IPS DF 6.9 (cell line): Measurements from ENCODE around the gene ATG3.
"Not testable (repeated sequence)": the region's sequence is repeated elsewhere in the genome, so short reads cannot be mapped to it uniquely, and the experiment has no call there.

ENCODE experiments used
- DNase-seq: peaks from one replicate; pipeline ENCODE4 v3.0.0-alpha.2; 2013; ENCODE audit warnings: low read depth, low spot score
- H3K27ac ChIP-seq: one replicate; pipeline ENCODE4 v1.5.1; 2013; ENCODE audit warnings: low read length, control low read depth
- H3K27me3 ChIP-seq: 2 replicates; pipeline ENCODE4 v1.6.1; 2013; ENCODE audit warnings: mild to moderate bottlenecking, low read length; ENCODE audit not compliant: control insufficient read depth, insufficient read depth
- H3K36me3 ChIP-seq: 2 replicates; pipeline ENCODE4 v1.6.1; 2013; ENCODE audit warnings: low read length; ENCODE audit not compliant: control insufficient read depth, insufficient read depth
- H3K4me1 ChIP-seq: 2 replicates; pipeline ENCODE4 v1.6.1; 2013; ENCODE audit warnings: low read length; ENCODE audit not compliant: control insufficient read depth, insufficient read depth
- H3K4me3 ChIP-seq: 2 replicates; pipeline ENCODE4 v1.5.1; 2013; ENCODE audit warnings: mild to moderate bottlenecking, low read length
- H3K9me3 ChIP-seq: 2 replicates; pipeline ENCODE4 v1.6.1; 2013; ENCODE audit warnings: low read length, inconsistent platforms; ENCODE audit not compliant: control insufficient read depth, insufficient read depth
- whole genome bisulfite sequencing: extraction: QIAGEN DNeasy Blood & Tissue Kit; methylation state at CpG from one replicate; pipeline ENCODE4 v1.1.7; 2013; ENCODE audit warnings: mixed read lengths, missing lambda C conversion rate; ENCODE audit not compliant: insufficient read length, insufficient coverage; 5-methylcytosine and 5-hydroxymethylcytosine counted together

The ATG3 gene

DNA sequence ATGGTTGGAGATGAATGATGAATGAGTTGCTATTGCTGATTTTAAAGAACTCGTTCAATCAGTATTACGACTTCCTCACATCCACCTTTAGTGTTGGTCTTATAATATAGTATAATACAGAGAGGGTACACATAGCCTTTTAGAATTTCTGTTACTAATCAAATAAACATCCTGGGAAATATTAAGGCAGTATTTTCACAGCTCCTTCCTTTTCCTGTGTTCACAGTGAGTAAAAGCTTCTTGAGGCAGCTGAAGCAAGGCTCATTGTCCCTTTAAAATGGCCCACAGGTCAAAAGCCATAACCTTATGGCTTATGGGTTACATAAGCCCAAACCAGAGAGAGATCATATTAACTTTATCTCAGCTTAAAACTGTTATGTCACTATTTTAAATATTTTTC is 61.1 kb downstream of the ATG3 start:
- Histone ChIP-seq H3K27me3 (no peaks in the 10 kb centered on the region), H3K9me3 (no peaks in the 10 kb centered on the region), H3K36me3 (no peaks in the 10 kb centered on the region), H3K4me3 (no peak overlapping the region), H3K27ac (no peak overlapping the region), H3K4me1 (no peaks in the 10 kb centered on the region)
- WGBS: no CpG with 5 or more reads among the region's 2 CpGs
- no peak for DNase-seq

DNA sequence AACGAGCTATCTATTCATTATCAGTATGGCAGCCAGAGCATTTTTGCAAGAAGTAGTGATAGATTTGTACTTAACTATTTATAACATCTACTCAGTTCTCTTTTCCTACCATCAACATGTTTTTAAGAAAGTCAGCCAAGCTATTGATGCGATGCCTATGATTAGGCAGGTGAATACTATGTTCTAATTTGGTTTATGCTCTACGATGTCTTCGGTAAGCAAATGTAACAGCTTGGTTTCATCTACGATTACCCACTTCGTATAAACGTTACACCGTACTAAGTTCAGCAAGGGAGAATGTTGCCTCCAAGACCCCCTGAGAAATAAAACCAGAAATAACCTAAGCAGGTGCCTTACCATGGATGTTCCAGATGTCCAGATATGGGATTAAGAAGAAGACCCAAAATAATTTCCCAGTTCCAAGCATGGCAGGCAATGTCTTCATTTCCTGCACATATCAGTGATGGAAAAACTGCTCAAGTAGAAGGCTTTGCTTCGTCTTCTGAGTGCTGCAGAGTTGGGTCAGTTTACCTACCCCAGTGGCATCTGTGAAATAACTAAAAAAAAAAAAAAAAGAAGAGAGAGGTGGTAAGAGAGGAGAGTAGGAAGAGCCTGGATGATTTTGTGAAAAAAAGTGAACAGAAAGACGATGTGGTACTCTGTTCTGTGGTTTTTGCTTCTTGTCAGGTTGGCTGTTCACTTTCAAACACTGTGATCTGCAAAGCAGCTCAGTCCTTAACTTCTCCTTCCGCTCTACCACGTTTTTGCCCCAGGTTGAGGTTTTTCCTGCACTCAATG is 62.6 kb downstream of the ATG3 start, which contains the start of gene BTLA:
TSS of gene BTLA (minus strand) at position 559 of the 798 bp plus-strand sequence. CDS start at position 445, 114 bp downstream.
- no peak within 1 kb of the TSS for H3K27ac ChIP-seq
- WGBS: no CpG with 5 or more reads among the region's 12 CpGs
- H3K9me3 ChIP-seq: no peaks in the 10 kb centered on the region
- no peaks in the 10 kb centered on the region for H3K4me1 ChIP-seq
- DNase-seq: no peak
- no peaks in the 10 kb centered on the region for H3K36me3 ChIP-seq
- H3K4me3 ChIP-seq: no peak within 1 kb of the TSS
- H3K27me3 ChIP-seq: no peaks in the 10 kb centered on the region

DNA sequence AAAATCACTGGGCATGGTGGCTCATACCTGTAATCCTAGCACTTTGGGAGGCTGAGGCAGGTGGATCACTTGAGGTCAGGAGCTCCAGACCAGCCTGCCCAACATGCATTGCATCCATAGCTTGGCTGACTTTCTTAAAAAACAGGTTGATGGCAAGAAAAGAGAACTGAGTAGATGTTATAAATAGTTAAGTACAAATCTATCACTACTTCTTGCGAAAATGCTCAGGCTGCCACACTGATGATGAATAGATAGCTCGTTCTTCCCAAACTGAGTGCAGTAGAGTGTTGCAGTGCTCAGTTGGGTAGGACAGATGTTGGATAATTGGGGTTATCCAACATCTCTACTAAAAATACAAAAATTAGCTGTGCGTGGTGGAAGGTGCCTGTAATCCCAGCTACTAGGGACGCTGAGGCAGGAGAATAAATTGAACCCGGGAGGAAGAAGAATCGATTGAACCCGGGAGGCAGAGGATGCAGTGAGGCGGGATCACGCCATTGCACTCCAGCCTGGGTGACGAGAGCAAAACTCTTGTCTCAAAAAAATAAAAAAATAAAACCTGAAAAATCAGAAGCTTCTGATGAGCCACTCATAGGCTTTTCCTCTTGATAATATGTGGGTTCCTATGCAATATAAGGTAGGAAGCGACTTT is 63.7 kb downstream of the ATG3 start:
- no peaks in the 10 kb centered on the region for H3K9me3 ChIP-seq
- H3K36me3 ChIP-seq: no peaks in the 10 kb centered on the region
- no CpG with 5 or more reads among the region's 11 CpGs for WGBS
- H3K27ac ChIP-seq: no peak overlapping the region
- H3K4me3 ChIP-seq: no peak overlapping the region
- no peaks in the 10 kb centered on the region for H3K27me3 ChIP-seq
- no peaks in the 10 kb centered on the region for H3K4me1 ChIP-seq
- no peak for DNase-seq

DNA sequence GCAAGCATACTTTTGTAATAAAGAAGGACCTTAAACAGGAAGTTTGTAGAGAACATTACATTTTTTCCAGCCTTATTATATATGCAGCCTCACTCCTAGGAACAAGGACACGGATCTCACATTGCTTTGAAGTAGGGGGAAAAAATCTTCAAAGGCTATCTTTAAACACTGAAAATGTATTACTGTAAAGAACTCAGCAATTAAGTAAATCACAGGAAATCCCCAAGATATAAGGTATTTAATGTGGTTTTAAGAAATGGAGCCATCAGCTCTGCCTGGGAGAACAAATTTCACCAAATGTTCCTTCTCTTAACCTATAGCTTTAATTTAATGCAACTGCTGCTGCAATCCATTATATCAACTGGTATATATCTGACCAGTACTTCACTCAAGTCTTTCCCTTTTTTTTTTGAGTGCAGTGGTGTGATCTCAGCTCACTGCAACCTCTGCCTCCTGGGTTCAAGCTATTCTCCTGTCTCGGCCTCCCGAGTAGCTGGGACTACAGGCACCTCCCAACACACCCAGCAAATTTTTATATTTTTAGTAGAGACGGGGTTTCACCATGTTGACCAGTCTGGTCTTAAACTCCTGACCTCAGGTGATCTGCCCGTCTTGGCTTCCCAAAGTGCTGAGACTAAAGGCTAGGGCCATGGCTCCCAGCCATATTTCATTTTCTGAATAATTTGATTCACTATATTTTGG is 65.2 kb downstream of the ATG3 start:
- DNase-seq: no peak
- Histone ChIP-seq H3K9me3 (no peaks in the 10 kb centered on the region), H3K36me3 (no peaks in the 10 kb centered on the region), H3K4me1 (no peaks in the 10 kb centered on the region), H3K4me3 (no peak overlapping the region), H3K27me3 (no peaks in the 10 kb centered on the region), H3K27ac (no peak overlapping the region)
- WGBS: no CpG with 5 or more reads among the region's 5 CpGs

DNA sequence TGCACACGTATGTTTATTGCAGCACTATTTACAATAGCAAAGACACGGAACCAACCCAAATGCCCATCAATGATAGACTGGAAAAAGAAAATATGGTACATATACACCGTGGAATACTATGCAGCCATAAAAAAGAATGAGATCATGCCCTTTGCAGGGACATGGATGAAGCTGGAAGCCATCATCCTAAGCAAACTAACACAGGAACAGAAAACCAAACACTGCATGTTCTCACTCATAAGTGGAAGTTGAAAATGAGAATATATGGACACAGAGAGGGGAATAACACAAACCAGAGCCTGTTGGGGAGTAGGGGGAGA is 67.4 kb downstream of the ATG3 start:
- no CpG with 5 or more reads among the region's 3 CpGs for WGBS
- not testable (repeated sequence) for H3K9me3 ChIP-seq, H3K27ac ChIP-seq, H3K27me3 ChIP-seq, H3K4me1 ChIP-seq, H3K4me3 ChIP-seq, H3K36me3 ChIP-seq, DNase-seq

DNA sequence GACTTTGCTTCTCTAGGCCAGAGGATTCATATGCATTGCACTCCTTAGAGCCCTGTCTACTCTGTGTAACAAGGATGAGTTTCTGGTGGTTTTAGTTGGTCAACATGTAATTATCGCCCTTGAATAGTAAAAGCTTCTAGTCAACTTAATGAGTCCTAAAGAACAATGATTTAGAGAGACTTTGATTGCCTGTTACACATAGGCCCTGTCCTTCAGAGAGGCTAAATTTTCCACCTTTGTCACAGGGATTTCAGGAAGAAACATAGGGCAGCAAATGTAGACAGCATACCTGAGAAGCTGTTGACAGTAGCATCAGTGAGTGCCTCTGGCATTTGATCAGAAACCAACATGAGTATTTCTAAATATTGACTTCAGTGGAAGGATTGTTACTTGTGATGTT is 69.6 kb downstream of the ATG3 start:
- no peaks in the 10 kb centered on the region for H3K9me3 ChIP-seq
- no peak for DNase-seq
- H3K4me3 ChIP-seq: no peak overlapping the region
- H3K27me3 ChIP-seq: no peaks in the 10 kb centered on the region
- H3K4me1 ChIP-seq: no peaks in the 10 kb centered on the region
- no peaks in the 10 kb centered on the region for H3K36me3 ChIP-seq
- WGBS: no CpG with 5 or more reads among the region's 1 CpG
- no peak overlapping the region for H3K27ac ChIP-seq

DNA sequence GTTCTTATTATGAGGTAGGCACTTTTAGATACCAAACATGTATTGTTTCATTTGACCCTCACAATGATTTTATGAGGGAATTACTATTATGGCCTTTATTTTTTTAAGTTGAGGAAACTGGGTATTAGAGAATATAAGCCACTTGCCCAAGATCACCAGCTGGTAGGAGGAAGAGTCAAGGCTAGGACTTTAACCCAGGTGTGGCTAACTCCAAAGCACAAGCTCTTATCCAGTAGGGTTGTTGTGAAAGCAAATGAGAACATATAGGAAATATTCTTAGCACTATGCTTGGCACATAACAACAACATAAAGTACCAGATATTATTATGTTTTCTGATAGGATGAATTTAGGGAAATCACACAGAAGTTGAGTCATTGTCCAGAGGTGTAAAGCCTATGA is 70.4 kb downstream of the ATG3 start:
- no peak overlapping the region for H3K27ac ChIP-seq
- DNase-seq: no peak
- no peaks in the 10 kb centered on the region for H3K4me1 ChIP-seq

DNA sequence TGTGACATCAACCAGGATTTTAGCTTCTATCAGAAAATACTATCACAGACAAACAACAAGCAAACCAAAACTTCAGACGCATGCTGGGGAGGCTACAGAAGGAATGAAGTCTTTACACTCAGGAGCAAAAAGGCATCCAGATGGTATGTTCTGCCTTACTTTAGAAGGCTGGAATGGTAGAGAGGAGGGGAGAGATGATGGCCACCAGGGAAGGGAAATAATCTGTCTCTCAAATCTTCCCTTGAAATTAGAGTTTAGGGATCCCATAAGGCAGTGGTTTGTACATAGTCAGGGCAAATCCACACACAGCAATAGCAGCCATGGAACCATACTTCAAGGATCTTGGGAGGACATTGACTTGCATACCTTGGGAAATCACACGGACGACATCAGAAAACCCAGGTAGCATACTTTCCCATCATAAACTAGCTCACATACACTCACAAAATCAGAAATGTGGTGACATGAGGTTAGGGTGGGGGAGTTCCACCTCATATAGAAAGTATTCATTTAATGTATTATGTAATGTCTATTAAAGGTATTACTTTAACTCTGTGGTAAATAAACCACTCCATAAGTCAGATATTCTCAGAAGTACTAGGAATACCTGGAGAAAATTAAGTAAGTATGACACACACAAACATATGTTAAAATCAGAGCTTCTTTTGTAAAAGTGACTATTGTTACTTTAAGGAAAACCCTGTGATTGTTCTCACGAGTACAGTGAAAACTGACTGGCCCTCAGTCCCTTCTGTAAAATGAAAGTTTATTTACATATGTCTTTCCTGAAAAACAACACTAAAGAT is 71.9 kb downstream of the ATG3 start:
- Histone ChIP-seq H3K4me3 (no peak overlapping the region), H3K27ac (no peak overlapping the region)
- WGBS: no CpG with 5 or more reads among the region's 4 CpGs

More for the DNA sequence above, 70.4 kb downstream of the ATG3 start:
- no peaks in the 10 kb centered on the region for H3K27me3 ChIP-seq
- no peaks in the 10 kb centered on the region for H3K36me3 ChIP-seq
- no peaks in the 10 kb centered on the region for H3K9me3 ChIP-seq
- no peak overlapping the region for H3K4me3 ChIP-seq

DNA sequence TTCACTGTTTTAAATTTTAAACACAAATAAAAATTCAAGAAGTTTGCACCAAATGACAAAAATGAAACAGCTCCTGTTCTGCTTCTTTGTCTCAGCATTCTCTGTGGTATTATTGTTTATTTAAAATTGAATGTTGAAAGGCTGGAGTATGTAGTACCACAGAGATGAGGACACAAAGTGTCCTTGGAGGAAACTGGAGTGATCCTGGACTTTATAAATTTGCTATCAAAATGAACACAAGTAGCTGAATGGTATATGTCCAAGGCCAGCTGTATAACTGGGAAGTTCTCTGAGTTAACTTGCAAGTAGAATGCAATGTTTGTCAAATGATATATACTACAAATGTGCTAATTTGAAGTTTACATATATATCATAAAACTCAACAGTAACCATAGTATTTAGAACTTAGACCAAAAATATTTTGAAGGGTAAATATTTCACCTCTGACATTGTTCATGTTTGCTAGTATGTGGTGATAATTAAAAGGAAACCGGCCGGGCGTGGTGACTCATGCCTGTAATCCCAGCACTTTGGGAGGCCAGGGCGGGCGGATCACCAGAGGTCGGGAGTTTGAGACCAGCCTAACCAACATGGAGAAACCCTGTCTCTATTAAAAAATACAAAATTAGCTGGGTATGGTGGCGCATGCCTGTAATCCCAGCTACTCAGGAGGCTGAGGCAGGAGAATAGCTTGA is 74.8 kb downstream of the ATG3 start:
- Histone ChIP-seq H3K27ac (no peak overlapping the region), H3K27me3 (no peaks in the 10 kb centered on the region), H3K9me3 (no peaks in the 10 kb centered on the region), H3K36me3 (no peaks in the 10 kb centered on the region), H3K4me3 (no peak overlapping the region), H3K4me1 (no peaks in the 10 kb centered on the region)
- DNase-seq: no peak
- no CpG with 5 or more reads among the region's 7 CpGs for WGBS

More for the DNA sequence above, 71.9 kb downstream of the ATG3 start:
- Histone ChIP-seq H3K27me3 (no peaks in the 10 kb centered on the region), H3K4me1 (no peaks in the 10 kb centered on the region), H3K9me3 (no peaks in the 10 kb centered on the region), H3K36me3 (no peaks in the 10 kb centered on the region)
- no peak for DNase-seq

DNA sequence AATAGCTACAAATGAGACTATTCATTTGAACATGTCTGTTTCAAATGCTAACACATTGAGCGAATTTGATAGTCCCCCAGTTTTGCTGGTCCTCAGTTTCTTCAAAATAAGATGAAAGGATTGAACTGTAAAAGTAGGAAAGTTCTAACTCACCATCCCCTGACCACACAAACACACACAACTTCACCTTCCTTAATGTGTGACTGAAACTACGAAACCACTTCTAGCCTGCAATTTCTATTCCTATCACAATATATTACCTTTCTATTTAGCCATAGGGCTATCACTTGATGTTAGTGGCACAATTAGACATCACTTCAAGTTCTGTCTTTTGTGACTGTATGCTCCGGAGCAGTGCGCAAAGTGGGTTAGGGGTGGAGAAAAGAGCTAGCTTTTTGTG is 77.4 kb downstream of the ATG3 start:
- WGBS: no CpG with 5 or more reads among the region's 4 CpGs
- no peak overlapping the region for H3K27ac ChIP-seq
- no peaks in the 10 kb centered on the region for H3K36me3 ChIP-seq
- no peaks in the 10 kb centered on the region for H3K27me3 ChIP-seq
- H3K9me3 ChIP-seq: no peaks in the 10 kb centered on the region
- no peak for DNase-seq
- H3K4me1 ChIP-seq: peaks cover 2% of the 10 kb centered on the region; the same call in 1 of the 2 replicates
- no peak overlapping the region for H3K4me3 ChIP-seq
